SKM-1 (cell line): ENCODE results near the gene GDF15.
"Not testable (repeated sequence)": the region's sequence is repeated elsewhere in the genome, so short reads cannot be mapped to it uniquely, and the experiment has no call there.

ENCODE experiments used
- DNase-seq: peaks from one replicate; lab custom pipeline; 2025; ENCODE audit not compliant: unreplicated experiment; lab: John Stamatoyannopoulos, UW

The GDF15 gene

DNA sequence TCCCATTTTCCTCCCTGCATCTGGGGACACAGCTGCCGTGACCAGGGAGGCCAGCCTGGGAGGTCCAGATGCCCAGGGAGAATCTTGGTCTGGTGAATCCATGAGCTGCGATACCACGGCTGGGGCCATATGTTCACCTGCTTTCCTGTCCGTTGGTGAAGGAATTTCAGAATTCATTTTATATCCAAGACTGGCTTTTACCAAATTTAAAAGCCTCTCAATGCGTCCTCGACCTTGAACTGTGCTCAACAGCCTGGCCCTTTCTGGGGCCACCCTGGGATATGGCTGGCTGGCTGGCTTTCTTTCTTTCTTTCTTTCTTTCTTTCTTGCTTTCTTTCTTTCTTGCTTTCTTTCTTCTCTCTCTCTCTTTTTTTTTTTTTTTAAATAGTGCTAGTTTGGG is 22.2 kb upstream of the GDF15 start:
- DNase-seq: no peak

DNA sequence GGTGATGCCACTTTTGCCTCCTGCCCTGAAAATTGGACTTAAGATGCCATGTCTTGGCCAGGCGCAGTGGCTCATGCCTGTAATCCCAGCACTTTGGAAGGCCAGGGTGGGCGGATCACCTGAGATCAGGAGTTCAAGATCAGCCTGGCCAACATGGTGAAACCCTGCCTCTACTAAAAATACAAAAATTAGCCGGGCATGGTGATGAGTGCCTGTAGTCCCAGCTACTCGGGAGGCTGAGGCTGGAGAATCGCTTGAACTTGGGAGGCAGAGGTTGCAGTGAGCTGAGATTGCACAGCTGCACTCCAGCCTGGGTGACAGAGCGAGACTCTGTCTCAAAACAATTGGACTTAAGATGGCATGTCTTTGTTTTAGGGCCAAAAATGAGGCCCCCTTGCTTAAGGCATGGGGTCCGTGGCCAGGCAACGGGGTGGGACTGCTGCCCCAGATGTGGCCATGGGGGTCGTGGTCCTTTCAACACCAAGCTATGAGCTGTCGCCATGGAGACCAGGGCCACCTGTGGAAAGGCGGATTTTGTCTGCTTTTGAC is 21.6 kb upstream of the GDF15 start:
- DNase-seq: not testable (repeated sequence)

DNA sequence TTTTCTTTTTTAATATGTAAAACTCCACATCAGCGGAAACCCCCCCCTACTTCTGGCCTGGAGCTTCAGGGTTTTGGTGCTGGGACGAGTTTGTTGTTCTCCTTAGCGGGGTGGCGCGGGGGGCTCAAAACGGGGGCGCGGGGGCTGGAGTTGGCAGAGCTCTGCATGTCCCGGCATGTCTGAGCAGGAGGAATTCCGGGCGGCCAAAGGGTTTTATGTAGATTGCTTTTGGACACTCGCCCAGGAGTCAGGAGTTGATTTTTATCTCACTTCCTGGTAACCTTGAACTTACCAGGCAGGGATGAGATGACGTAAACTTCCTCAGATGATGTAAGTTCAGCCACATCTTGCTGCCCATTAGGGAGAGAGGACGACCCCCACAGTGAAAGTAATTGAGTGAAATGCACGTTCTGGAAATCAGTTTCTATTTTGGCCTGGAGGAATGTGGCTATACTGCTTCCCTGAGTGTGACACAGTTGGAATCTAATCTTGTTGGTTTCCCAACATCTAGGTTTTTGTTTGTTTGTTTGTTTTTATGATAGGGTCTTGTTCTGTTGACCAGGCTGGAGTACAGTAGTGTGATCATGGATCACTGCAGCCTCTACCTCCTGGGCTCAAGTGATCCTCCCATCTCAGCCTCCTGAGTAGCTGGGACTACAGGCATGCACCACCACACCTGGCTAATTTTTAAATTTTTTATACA is 21.0 kb upstream of the GDF15 start:
- peak; percentile 30 for DNase-seq

DNA sequence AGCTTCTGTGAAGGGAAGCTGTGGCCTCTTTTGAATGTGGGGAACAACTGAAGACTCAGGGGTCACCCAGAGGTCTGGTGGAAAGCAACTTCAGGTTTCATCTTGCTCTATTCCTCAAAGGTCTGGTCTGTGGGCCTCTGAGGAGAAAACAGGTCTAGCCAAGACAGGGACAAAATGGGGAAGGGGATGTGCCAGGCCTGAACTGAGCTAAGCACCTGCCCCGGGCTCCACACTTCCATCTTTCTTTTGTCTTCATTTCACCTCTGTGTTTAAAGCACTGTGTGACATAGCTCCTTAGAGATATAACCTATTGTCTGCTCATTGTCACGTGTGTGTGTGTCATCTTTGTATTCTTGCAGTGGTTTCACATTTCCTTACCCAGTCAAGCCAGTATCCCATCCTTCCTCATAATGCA is 19.9 kb upstream of the GDF15 start:
- DNase-seq: peak; percentile 13

DNA sequence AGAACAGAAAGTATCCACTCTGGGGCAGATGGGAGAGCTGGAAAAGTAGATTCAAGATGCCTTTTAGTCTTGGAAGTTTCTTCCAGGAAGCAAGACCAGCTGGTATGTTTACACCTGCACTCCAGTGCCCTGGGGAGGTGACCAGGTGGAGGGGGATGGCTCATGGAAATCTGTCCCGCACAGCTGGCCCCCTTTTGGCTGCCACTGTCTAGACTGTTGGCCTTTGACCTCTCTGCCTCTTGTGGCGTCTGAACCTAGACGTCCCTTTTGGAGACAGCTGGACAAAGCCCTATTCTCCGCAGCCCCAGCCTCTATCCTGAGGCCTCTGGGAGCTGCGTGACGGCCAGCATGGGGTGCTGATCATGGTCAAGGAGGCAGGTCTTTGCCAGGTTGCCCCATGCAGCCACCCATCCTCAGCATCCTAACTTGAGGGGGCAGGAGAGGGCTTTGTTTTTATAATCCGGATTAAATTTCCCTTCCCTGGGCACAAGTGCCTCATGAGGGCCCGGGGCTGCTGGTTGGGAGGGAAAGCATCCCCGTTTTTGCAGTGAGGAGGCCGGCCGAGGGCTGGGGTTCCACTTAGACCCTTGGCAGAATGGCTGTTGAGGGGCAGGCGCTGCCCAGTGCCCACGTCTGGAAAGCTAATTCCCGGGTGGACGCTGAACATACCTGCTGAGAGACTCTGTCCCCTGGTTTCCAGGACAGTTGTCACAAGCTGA is 17.3 kb upstream of the GDF15 start:
- DNase-seq: no peak

DNA sequence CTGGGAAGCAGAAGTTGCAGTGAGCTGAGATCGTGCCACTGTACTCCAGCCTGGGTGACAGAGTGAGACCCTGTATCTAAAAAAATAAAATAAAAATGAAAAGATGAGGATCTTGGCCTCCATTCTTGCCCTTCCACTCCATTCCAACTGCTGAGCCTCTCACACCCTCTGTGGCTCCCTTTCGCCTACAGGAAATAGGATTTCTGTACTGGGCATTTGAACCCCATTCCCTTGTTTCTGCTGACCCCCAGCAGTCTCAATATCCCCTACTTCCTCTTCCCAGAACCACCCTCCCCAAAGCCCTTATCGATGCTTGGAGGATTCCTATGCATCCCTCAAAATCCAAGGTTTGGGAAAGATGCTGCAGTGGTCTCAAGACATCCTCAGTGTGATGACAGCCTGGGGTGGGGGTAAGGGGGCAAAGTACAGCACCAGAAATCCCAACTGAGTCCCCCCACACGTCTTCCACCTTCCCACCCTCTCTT is 12.5 kb upstream of the GDF15 start:
- DNase-seq: no peak

DNA sequence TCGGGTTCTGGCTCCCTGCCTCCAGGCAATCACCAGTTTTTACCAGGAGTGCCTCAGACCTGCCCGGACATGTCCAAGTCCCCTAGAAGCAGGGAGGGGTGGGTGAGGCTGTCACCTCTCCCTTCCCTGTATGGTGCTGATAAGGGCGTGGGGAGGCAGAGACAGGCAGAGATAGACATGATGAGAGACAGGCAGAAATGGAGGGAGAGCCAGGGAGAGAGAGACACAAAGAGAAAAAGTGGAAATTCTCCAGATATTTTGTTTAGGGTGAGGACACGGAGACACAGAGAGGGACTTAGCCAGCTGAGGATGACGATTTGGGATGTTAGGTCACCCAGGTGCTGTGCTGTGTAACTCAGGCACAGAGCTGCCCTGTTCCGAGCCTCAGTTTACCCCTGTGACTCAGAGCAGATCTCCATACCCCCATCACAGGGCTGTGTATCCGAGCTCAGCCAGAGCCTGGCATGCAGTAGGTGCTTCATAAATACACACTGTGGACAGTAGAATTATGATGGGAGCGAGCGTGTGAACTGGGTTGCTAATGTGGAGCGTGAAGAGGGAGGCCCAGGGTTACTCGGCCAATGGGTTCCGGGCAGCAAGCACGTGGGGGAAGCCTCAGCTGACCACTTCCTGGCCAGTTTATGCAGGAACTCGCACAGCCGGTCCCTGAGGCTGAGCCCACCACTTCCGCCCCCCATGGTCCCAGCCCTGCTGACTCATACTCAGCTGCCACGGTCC is 11.9 kb upstream of the GDF15 start:
- peak; percentile 84 for DNase-seq

DNA sequence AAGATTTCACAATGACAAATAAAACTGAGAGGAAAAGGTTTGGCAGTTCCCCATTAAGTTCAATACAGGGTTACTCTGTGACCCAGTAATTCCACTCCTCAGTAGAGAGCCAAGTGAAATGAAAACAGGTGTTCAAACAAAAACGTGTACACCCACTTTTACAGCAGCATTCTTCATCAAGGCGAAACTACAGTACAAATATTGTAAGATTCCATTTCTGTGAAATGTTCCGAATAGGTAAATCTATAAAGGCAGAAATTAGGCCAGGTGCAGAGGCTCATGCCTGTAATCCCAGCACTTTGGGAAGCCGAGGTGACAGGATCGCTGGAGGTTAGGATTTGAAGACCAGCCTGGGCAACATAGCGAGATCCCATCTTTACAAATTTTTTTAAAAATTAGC is 8.9 kb upstream of the GDF15 start:
- no peak for DNase-seq

DNA sequence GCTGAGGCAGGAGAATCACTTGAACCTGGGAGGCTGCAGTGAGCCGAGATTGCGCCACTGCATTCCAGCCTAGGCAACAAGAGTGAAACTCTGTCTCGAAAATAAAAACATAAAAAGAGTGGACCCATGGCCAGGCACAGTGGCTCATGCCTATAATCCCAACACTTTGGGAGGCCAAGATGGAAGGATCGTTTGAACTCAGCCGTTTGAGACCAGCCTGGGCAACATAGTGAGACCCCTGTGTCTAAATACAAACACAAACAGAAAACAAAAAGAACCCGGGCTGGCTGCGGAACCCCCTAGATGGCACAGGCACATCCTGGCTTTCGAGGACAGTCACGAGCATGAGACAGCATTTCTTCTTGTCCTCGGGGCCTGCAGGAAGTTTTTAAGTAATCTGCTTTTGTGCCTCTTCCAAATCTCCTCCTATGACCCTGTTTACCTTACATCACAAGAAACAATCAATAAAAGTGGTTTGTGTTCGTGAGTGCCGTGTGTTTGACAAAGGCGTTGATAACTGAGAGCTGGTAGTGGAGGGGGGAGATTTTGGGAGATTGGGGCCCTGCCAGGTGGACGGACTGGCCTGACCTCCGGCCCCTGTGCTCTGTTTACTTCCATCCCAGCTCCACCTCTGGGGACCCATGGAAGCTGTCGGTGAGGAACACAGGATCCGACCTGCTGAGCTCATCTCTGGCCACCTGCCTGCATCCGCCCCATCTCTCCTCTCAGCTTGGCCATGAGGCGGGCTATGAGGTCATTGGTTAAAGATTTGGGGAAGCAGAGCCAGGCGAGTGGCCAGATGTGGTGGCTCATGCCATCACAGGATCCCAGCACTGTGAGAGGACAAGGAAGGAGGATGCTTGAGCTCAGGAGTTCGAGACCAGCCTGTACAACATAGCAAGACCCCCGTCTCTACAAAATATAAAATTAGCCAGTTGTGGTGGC is 5.9 kb upstream of the GDF15 start:
- DNase-seq: no peak

DNA sequence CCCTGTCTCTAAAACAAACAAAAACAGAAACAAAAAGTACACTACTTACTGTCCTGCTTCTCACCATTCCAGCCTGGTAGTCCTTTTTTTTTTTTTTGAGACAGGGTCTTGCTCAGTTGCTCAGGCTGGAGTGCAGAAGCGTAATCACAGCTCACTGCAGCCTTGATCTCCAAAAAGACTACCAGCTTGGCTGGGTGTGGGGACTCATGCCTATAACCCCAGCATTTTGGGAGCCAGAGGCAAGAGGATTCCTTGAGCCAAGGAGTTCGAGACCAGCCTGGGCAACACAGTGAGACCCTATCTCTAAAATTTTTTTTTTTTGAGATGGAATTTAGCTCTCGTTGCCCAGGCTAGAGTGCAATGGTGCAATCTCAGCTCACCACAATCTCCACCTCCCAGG is 5.1 kb upstream of the GDF15 start:
- no peak for DNase-seq

DNA sequence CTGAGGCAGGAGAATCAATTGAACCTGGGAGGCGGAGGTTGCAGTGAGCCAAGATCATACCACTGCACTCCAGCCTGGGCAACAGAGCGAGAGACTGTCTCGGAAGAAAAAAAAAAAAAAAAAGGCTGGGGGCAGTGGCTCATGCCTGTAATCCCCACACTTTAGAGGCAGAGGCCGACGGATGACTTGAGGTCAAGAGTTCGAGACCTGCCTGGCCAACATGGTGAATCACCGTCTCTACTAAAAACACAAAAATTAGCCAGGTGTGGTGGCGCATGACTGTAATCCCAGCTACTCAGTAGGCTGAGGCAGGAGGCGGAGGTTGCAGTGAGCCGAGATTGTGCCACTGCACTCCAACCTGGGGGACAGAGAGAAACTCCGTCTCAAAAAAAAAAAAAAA is 2.3 kb upstream of the GDF15 start:
- not testable (repeated sequence) for DNase-seq

DNA sequence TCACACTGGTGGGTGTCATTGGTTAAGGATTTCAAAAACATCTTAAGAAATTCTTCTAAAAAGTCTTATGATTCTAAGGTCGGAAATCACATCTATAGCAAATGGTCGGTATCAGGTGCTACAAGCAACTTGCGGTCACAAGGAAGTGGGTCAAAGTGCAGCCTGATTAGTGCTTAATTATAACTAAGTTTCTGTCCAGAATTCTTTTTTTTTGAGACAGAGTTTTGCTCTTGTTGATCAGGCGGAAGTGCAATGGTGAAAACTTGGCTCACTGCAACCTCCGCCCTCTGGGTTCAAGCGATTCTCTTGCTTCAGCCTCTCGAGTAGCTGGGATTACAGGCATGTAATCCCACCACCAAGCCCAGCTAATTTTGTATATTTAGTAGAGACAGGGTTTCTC is 1.2 kb upstream of the GDF15 start:
- no peak for DNase-seq

DNA sequence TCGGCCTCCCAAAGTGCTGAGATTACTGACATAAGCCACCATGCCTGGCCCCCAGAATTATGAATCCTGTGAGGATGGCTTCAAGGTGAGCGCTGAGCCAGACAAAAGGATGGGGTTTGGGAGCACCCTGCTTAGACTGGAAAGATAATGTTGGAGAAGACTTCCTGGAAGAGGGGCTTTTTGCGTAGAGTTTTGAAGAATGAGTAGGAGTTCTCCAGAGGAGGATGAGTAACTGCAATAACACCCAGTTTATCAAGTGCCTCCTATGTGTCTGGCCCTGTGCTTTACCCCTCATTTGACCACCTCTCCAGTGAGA is 641 bp upstream of the GDF15 start:
- no peak for DNase-seq

DNA sequence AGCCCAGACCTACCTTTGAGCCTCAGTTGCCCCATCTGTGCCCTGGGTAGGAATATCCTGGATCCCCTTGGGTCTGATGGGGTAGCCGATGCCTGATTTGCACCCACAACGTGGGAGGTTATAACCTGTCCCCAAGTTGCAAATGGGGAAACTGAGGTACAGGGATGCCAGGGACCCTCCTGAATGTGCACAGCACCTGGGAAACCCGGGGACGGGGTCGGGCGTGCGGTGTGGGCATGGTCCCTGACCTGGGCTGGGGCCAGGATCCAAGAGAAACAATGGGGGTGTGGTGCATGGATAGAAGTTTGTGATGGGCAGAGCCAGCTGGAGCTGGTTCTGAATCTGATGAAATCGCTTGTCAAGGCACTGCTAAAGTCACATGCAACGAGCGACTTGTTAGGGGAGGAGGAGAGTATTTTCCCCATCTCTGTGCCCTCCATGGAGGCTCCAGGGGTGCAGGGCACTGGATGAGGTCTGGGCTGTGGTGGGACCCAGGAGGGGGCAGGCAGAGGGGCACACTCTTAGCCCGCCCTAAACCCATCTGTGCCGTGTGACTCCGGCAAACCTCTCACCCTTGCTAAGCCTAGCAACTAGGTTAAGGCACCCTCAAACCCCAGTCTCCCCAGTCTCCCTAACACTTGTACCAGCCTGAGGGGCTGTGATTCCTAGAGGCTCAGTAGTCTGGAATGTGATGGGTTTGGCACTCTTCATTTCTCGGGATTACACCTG is 749 bp downstream of the GDF15 start:
- no peak for DNase-seq

DNA sequence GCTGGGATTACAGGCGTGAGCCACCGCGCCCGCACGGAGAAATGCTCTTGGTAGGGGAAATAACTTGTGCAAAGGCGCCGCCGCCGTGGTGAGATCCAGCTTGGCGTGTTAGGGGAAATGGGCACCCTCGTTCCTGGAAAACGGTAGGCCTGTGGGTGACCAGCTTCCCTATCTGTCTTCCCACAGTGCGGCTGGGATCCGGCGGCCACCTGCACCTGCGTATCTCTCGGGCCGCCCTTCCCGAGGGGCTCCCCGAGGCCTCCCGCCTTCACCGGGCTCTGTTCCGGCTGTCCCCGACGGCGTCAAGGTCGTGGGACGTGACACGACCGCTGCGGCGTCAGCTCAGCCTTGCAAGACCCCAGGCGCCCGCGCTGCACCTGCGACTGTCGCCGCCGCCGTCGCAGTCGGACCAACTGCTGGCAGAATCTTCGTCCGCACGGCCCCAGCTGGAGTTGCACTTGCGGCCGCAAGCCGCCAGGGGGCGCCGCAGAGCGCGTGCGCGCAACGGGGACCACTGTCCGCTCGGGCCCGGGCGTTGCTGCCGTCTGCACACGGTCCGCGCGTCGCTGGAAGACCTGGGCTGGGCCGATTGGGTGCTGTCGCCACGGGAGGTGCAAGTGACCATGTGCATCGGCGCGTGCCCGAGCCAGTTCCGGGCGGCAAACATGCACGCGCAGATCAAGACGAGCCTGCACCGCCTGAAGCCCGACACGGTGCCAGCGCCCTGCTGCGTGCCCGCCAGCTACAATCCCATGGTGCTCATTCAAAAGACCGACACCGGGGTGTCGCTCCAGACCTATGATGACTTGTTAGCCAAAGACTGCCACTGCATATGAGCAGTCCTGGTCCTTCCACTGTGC is 2.4 kb downstream of the GDF15 start:
- peak; percentile 56 for DNase-seq

DNA sequence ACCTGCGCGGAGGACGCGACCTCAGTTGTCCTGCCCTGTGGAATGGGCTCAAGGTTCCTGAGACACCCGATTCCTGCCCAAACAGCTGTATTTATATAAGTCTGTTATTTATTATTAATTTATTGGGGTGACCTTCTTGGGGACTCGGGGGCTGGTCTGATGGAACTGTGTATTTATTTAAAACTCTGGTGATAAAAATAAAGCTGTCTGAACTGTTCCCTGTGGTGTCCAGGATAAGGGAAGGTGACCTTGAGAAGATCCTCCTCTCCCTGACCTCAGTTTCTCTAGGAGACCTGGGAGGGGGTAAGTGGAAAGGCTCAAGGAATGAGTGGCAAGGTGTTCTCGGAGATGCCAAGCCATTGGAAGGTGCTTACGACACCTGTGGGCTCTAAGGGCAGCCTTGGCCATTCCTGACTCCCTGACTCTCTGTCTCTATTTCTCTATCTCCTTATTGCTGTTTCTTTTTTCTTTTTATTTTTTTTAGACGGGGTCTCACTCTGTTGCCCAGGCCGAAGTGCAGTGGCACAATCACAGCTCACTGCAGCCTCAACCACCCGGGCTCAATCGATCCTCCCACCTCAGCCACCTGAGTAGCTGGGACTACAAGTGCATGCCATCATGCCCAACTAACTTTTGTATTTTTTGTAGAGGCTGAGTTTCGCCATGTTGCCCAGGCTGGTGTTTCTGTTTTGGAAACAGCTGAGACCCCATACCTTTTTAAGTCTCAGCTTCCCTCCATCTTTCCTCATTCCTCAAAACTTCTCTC is 3.2 kb downstream of the GDF15 start:
- DNase-seq: no peak

DNA sequence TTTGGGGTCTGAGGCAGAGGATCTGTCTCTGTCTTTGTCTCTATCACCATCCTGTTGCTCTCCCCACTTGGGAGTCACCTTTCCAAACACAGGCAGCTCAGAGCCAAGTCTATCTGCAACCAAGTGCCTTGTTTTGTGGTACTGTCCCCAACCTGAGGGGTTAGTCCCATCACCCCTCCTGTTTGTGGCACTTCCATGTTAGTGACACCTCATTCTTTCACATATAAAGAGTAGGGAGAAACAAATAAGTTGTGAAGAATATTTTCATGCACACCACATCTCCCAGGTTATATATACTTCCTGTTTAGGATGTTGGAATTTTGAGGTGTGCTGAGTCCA is 3.7 kb downstream of the GDF15 start:
- no peak for DNase-seq

DNA sequence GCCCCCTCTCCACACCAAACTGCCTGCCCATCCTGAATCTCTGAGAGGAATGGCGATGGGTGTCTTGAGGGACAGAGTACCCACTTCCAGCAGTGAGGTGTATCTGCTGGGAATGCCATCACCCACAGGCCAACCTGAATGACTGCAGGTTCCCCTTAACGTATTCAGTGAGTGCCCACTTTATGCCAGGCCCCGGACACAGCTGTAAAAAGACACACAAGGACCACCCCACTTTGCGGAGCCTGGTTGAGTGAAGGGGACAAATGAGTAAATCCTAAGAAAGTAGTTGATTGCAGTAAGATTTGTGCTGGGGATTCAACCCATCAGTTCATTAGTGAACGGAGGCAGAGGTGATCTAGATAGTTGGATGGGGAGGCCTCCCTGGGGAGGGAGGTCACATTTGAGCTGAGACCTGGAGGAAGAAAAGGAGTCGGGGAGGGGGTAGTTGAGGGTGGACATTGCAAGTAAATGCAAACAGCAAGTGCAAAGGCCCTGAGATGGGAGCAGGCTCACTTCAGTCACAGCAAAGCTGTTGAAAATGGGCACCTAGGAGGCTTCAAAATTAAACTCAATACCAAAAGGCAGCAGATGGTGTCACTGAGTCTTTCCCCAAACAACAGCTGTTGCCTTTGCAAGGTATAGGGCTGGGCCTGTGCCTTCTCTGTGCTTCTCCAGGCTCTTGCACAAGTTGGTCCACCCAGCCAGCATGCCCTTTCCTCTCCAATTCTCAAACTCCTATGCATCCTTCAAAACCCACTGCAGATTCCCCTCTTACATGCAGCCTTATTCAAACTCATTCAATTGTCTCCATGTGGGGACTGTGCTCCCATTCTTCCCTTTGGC is 4.3 kb downstream of the GDF15 start:
- no peak for DNase-seq
